Endothelial cell of umbilical vein (primary cell): Measurements from ENCODE around the gene ADD1. TPM values are rescaled to one million over a fixed set of nuclear protein-coding genes. Genes with fewer than 3 reads are reported as not detected.

ENCODE experiments used
- BruUV-seq: library from RNA; stranded (reverse); fragments of 400-500 nt; replicated peaks from 2 replicates; lab custom pipeline; 2021; lab: Mats Ljungman, UMichigan
- CTCF ChIA-PET: fragments of 300-600, 350-600 bp; sonication (Branson Sonifier 250); formaldehyde crosslinking; loops from one replicate; lab custom pipeline; 2021; ENCODE audit warnings: antibody characterized with exemption, inconsistent platforms; lab: Charles Lee
- POLR2A ChIA-PET: fragments of 300-600, 350-600 bp; sonication (Branson Sonifier 250); formaldehyde crosslinking; loops from one replicate; lab custom pipeline; 2021; ENCODE audit warnings: antibody characterized with exemption, inconsistent platforms; lab: Charles Lee
- DNase-seq: peaks from one replicate; pipeline ENCODE4 v3.0.0-alpha.2; 2011; ENCODE audit warnings: low read depth, low spot score
- FAIRE-seq: peaks from 2 replicates; lab custom pipeline; 2011; peaks lifted over from hg19 to GRCh38; lab: Jason Lieb, UNC
- H2AFZ ChIP-seq: 2 replicates; pipeline ENCODE4 v1.6.0; 2012; ENCODE audit warnings: low read depth, low read length, control low read depth, inconsistent platforms
- H3K27ac ChIP-seq: 2 replicates; pipeline ENCODE4 v1.5.1; 2011; ENCODE audit warnings: low read depth, mild to moderate bottlenecking, control low read depth, low read length, moderate library complexity; ENCODE audit not compliant: insufficient read depth
- H3K27me3 ChIP-seq, 2 experiments: 2 replicates each; pipeline versions ENCODE4 v1.6.0 to v1.6.1; 2011; ENCODE audit warnings: low read length in 2 of 2, mixed read lengths in 1 of 2; ENCODE audit not compliant: control insufficient read depth in 2 of 2, insufficient read depth in 2 of 2
- H3K36me3 ChIP-seq, 2 experiments: 2 replicates in 1 of 2; 3 replicates in 1 of 2; pipeline ENCODE4 v1.5.1; 2011; ENCODE audit warnings: low read length in 2 of 2, mild to moderate bottlenecking in 1 of 2, moderate library complexity in 1 of 2; ENCODE audit not compliant: control insufficient read depth in 2 of 2, insufficient read depth in 2 of 2; ENCODE audit errors: extremely low read depth in 1 of 2
- H3K4me1 ChIP-seq: 3 replicates; pipeline ENCODE4 v1.5.1; 2011; ENCODE audit warnings: mild to moderate bottlenecking, low read length; ENCODE audit not compliant: control insufficient read depth, insufficient read depth; ENCODE audit errors: extremely low read depth
- H3K4me2 ChIP-seq: 2 replicates; pipeline ENCODE4 v1.6.1; 2011; ENCODE audit warnings: low read length, control low read depth, mixed read lengths; ENCODE audit not compliant: insufficient read depth
- H3K4me3 ChIP-seq, 3 experiments: fragments of 200-600 bp in 1 of 3; sonication (generic), shearing (Covaris generic) in 1 of 3; replicated peaks in 1 of 3; 2 replicates each; pipeline ENCODE4 v1.5.1; 2011 to 2016; ENCODE audit warnings: control low read depth in 3 of 3, low read length in 3 of 3, mild to moderate bottlenecking in 2 of 3, inconsistent platforms in 1 of 3, low read depth in 1 of 3, moderate library complexity in 1 of 3; ENCODE audit not compliant: insufficient read depth in 1 of 3
- H3K79me2 ChIP-seq: 2 replicates; pipeline ENCODE4 v1.6.0; 2012; ENCODE audit warnings: low read length, inconsistent platforms; ENCODE audit not compliant: control insufficient read depth, insufficient read depth
- H3K9ac ChIP-seq: replicated peaks from 2 replicates; pipeline ENCODE3; 2011; ENCODE audit warnings: low read length, control low read depth; ENCODE audit not compliant: insufficient read depth; ENCODE audit errors: extremely low read depth
- H3K9me1 ChIP-seq: replicated peaks from 3 replicates; pipeline ENCODE4 v1.6.0; 2011; ENCODE audit warnings: mild to moderate bottlenecking, low read length; ENCODE audit not compliant: control insufficient read depth, insufficient read depth; ENCODE audit errors: extremely low read depth
- H3K9me3 ChIP-seq: replicated peaks from 2 replicates; pipeline ENCODE4 v1.5.1; 2012; ENCODE audit warnings: low read length, inconsistent platforms; ENCODE audit not compliant: control insufficient read depth, insufficient read depth
- H4K20me1 ChIP-seq: replicated peaks from 2 replicates; pipeline ENCODE3; 2011; ENCODE audit warnings: mild to moderate bottlenecking, low read length; ENCODE audit not compliant: control insufficient read depth, insufficient read depth; ENCODE audit errors: extremely low read depth
- EZH2 ChIP-seq: IDR thresholded peaks from 2 replicates; pipeline ENCODE4 v1.6.1; 2012; ENCODE audit warnings: borderline replicate concordance, low read depth, mild to moderate bottlenecking, moderate library complexity, low read length, inconsistent platforms; ENCODE audit not compliant: severe bottlenecking
- FOS ChIP-seq: IDR thresholded peaks from 2 replicates; pipeline ENCODE4 v1.6.1; 2011; ENCODE audit warnings: mild to moderate bottlenecking, low read length, moderate library complexity, borderline replicate concordance; ENCODE audit not compliant: insufficient read depth
- GATA2 ChIP-seq: IDR thresholded peaks from 2 replicates; pipeline ENCODE4 v1.7.0; 2011; ENCODE audit warnings: low read depth, mild to moderate bottlenecking, moderate library complexity, mixed read lengths, low read length; ENCODE audit not compliant: insufficient read length, insufficient read depth
- JUN ChIP-seq: IDR thresholded peaks from 2 replicates; pipeline ENCODE4 v1.6.1; 2011; ENCODE audit warnings: borderline replicate concordance, low read depth; ENCODE audit not compliant: insufficient read length, insufficient read depth
- MYC ChIP-seq: IDR thresholded peaks from one replicate; pipeline ENCODE4 v1.6.1; 2011; ENCODE audit warnings: mild to moderate bottlenecking, low read depth, low read length
- POLR2A ChIP-seq: IDR thresholded peaks from 2 replicates; pipeline ENCODE4 v1.6.1; 2012; ENCODE audit warnings: low read depth, mild to moderate bottlenecking, control low read depth, low read length
- POLR2AphosphoS5 ChIP-seq: IDR thresholded peaks from 2 replicates; pipeline ENCODE4 v1.6.1; 2012; ENCODE audit warnings: low read depth, mild to moderate bottlenecking, control low read depth, low read length, moderate library complexity; ENCODE audit not compliant: insufficient read depth
- dilution Hi-C: fragments of 300-500 bp; cut with MboI; formaldehyde crosslinking; loops from one replicate; pipeline ENCODE4 v1.15.0; 2019; ENCODE audit warnings: low sequenced_read_pairs; ENCODE audit not compliant: extremely low pct_ligation_motif_present
- intact Hi-C: fragments of 100-400 bp; cut with micrococcal nuclease; formaldehyde crosslinking; loops from one replicate; pipeline ENCODE4 v1.10.0; 2022
- polyA plus RNA-seq, 4 experiments: library from polyadenylated mRNA; depleted of rRNA in 3 of 4; stranded (reverse) in 3 of 4; unstranded in 1 of 4; fragments of >200 nt; gene quantifications; 2 replicates each; pipeline versions ENCODE4 v1.2.1 to v1.2.3, GENCODE V29; 2011 to 2012; ENCODE audit warnings: missing spikeins in 1 of 4
- total RNA-seq: library from RNA; stranded (reverse); gene quantifications from 2 replicates; pipeline ENCODE4 v1.2.3, GENCODE V29; 2021
- TF ChIP-seq, protein P1 (sequence below): IDR thresholded peaks from 2 replicates; pipeline ENCODE4 v1.6.1; 2011; ENCODE audit not compliant: insufficient read depth, insufficient read length
- TF ChIP-seq, protein P2 (sequence below), 2 donors: IDR thresholded peaks; 1 replicate in 1 of 2; 2 replicates in 1 of 2; pipeline ENCODE4 v1.5.1; 2011; ENCODE audit warnings: low read length in 2 of 2, mild to moderate bottlenecking in 2 of 2, moderate library complexity in 2 of 2, control low read depth in 1 of 2, inconsistent platforms in 1 of 2, low read depth in 1 of 2; ENCODE audit not compliant: insufficient read depth in 1 of 2; ENCODE audit errors: extremely low read depth in 1 of 2

The ADD1 gene
- total and polyA plus RNA-seq, 2 donors (not counting 3 experiments of a cell fraction or from before 2014, with no cell fraction given): 219 to 305 TPM

DNA sequence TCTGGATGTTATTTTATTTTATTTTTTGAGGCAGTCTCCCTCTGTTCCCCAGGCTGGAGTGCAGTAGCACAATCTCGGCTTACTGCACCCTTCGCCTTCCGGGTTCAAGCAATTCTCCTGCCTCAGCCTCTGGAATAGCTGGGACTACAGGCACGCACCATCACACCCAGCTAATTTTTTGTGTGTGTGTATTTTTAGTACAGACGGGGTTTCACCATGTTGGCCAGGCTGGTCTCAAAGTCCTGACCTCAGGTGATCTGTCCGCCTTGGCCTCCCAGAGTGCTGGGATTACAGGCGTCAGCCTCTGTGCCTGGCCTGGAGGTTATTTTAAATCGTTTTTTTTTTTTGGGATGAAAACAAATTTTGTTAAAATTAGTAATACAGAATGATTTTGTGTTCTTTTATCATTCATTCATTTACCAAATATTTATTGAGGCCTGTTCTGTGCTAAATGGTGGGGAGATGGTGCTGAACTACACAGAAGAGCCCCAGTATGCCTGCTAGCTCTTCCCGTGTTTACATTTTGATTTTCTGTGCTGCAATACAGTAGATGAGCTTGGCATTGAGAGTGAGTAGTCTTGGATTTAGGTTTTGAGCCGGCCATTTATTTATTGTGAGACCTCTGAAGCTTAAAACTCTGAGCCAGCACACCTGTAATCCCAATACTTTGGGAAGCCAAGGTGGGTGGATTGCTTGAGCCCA is 22.7 kb downstream of the ADD1 start:
- Histone ChIP-seq H3K4me3 (no peak overlapping the region), H3K4me2 (no peak overlapping the region), H3K36me3 (no peaks in the 10 kb centered on the region), H3K79me2 (peaks cover 93% of the 10 kb centered on the region), H2AFZ (no peak overlapping the region), H4K20me1 (peaks cover 5% of the 10 kb centered on the region), H3K9me1 (no peaks in the 10 kb centered on the region), H3K9ac (no peak overlapping the region), H3K9me3 (no peaks in the 10 kb centered on the region), H3K27ac (no peak overlapping the region), H3K4me1 (peaks cover 41% of the 10 kb centered on the region), H3K27me3 (no peaks in the 10 kb centered on the region)
- ChIA-PET POLR2A (no interaction called here), CTCF (interaction anchor here (0.9 kb wide), 1 partner anchor 13 kb away, joined by 3 read pairs; no protein-coding TSS in a partner anchor)
- dilution Hi-C loops (no loop called here), intact Hi-C loops (no loop called here)
- TF ChIP-seq, protein P1, sequence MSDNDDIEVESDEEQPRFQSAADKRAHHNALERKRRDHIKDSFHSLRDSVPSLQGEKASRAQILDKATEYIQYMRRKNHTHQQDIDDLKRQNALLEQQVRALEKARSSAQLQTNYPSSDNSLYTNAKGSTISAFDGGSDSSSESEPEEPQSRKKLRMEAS: no peak
- TF ChIP-seq FOS (no peak), POLR2AphosphoS5 (no peak), EZH2 (no peak), JUN (no peak), GATA2 (no peak), MYC (no peak), POLR2A (no peak)
- TF ChIP-seq, protein P2, sequence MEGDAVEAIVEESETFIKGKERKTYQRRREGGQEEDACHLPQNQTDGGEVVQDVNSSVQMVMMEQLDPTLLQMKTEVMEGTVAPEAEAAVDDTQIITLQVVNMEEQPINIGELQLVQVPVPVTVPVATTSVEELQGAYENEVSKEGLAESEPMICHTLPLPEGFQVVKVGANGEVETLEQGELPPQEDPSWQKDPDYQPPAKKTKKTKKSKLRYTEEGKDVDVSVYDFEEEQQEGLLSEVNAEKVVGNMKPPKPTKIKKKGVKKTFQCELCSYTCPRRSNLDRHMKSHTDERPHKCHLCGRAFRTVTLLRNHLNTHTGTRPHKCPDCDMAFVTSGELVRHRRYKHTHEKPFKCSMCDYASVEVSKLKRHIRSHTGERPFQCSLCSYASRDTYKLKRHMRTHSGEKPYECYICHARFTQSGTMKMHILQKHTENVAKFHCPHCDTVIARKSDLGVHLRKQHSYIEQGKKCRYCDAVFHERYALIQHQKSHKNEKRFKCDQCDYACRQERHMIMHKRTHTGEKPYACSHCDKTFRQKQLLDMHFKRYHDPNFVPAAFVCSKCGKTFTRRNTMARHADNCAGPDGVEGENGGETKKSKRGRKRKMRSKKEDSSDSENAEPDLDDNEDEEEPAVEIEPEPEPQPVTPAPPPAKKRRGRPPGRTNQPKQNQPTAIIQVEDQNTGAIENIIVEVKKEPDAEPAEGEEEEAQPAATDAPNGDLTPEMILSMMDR (IDR thresholded peaks at IDR 0.05; ENCODE audit: extremely low read depth in 1 of 2, insufficient read depth in 1 of 2, low read depth in 1 of 2, low read length in 2 of 2): no peak
- no peak for DNase-seq
- no TSS peak for BruUV-seq
- FAIRE-seq: no peak
